SK-N-SH (cell line): Measurements from ENCODE around the gene CD83.

Source experiments
- RFX5 ChIP-seq: IDR thresholded peaks from 2 replicates; pipeline ENCODE4 v1.6.1; 2012; ENCODE audit warnings: mild to moderate bottlenecking, improper control_type of control experiment, low read length
- YY1 ChIP-seq: IDR thresholded peaks from 2 replicates; pipeline ENCODE4 v1.4.0; 2012; ENCODE audit warnings: low read depth, mild to moderate bottlenecking
- TF ChIP-seq, protein P1 (sequence below): fragments of 200-600 bp; sonication (generic); IDR thresholded peaks from 2 replicates; pipeline ENCODE4 v1.6.1; 2017; ENCODE audit warnings: antibody characterized with exemption, mild to moderate bottlenecking, moderate library complexity

DNA sequence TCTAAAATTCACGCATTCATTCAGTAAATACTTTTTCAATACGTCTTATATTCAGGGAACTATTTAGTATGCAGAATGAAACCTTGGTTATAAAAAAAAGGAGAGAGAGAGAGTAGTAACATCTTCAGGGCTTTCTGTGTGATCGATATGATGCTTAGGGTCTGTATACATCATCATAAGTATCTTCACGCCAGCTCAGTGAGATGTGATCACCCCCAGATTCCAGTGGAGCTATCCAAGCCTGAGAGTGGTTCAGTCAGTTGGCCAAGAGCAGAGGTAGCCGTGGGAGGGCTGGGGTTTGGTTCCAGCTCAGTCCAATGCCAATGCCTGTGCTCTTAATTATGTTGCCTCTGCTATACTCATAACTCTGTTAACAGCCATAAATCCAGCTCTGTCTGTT is 8.6 kb downstream of the CD83 start:
- TF ChIP-seq YY1, result no peak
- TF ChIP-seq, protein P1, sequence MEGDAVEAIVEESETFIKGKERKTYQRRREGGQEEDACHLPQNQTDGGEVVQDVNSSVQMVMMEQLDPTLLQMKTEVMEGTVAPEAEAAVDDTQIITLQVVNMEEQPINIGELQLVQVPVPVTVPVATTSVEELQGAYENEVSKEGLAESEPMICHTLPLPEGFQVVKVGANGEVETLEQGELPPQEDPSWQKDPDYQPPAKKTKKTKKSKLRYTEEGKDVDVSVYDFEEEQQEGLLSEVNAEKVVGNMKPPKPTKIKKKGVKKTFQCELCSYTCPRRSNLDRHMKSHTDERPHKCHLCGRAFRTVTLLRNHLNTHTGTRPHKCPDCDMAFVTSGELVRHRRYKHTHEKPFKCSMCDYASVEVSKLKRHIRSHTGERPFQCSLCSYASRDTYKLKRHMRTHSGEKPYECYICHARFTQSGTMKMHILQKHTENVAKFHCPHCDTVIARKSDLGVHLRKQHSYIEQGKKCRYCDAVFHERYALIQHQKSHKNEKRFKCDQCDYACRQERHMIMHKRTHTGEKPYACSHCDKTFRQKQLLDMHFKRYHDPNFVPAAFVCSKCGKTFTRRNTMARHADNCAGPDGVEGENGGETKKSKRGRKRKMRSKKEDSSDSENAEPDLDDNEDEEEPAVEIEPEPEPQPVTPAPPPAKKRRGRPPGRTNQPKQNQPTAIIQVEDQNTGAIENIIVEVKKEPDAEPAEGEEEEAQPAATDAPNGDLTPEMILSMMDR, result no peak
- no peak for TF ChIP-seq RFX5
